ENCODE measurements around the gene KLHL8.

Gene KLHL8

DNA sequence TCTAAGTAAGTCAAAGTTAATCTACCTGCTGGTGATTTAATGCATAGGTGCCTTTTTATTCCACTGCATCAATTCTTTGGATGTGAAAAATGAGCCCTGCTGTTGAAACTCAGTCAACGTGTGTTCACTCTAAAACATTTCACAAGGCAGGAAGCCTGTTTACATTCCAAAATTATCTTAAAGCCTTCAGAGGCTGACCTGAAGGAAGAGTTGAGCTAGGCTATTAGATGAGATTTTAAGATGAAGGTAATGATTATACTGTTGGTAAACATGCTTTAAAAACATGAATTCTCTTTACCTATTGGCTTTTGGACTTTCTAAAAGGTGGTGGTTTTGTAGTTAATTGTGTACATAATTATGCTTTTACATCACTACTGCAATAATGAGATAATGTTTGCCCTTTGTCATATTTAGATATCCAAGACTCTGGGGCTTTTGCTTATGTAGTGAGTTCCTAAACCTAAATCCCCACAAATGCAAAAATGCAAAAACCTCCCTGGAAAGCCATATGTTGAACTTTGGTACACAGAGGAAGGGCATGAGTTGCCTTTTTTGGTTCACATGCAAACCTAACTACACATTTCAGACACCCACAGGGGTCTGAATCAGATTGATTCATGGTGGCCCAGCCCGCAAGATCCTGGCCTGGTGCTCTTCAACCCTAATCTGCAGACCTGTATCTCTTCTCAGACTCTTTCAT is 92.3 kb downstream of the KLHL8 start:
- Histone ChIP-seq H3K9me3 (ENCODE audit: control insufficient read depth in 1 of 2, low read length in 2 of 2) (no peaks in the 10 kb centered on the region), H3K27me3 (ENCODE audit: control insufficient read depth in 1 of 2, insufficient read depth in 2 of 2, low read length in 2 of 2) (no peaks in the 10 kb centered on the region), H3K4me1 (ENCODE audit: control insufficient read depth in 1 of 2, insufficient read depth in 2 of 2, low read length in 2 of 2) (no peaks in the 10 kb centered on the region), H3K9ac (ENCODE audit: low read depth in 1 of 2, low read length in 2 of 2) (no peak overlapping the region), H3K4me3 (ENCODE audit: low read depth in 1 of 2, low read length in 2 of 2) (no peak overlapping the region), H3K27ac (ENCODE audit: low read depth, low read length) (no peak overlapping the region), H3K36me3 (ENCODE audit: control insufficient read depth in 1 of 2, insufficient read depth in 2 of 2, low read length in 2 of 2) (peaks cover 62 to 84% of the 10 kb centered on the region in 2 donors)

DNA sequence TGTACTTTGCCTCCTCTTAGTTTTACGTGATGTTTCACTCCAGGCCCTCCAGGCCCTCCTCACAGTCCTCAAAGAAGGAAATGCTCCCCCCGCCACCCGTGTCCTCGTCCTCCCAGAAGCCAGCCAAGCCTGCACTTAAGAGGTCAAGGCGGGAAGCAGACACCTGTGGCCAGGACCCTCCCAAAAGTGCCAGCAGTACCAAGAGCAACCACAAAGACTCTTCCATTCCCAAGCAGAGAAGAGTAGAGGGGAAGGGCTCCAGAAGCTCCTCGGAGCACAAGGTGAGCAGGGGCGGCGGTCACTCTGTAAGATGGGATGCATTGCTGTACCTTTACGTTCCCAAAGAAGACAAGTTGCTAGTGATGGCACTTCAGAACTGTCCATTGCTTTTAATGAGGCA is 94.4 kb downstream of the KLHL8 start:
- H3K27me3 ChIP-seq (ENCODE audit: control insufficient read depth in 1 of 2, insufficient read depth in 2 of 2, low read length in 2 of 2): no peaks in the 10 kb centered on the region
- H3K27ac ChIP-seq (ENCODE audit: low read depth, low read length): no peak overlapping the region
- peaks cover 3 to 4% of the 10 kb centered on the region in 2 donors for H3K4me1 ChIP-seq (ENCODE audit: control insufficient read depth in 1 of 2, insufficient read depth in 2 of 2, low read length in 2 of 2)
- H3K36me3 ChIP-seq (ENCODE audit: control insufficient read depth in 1 of 2, insufficient read depth in 2 of 2, low read length in 2 of 2): peaks cover 47 to 69% of the 10 kb centered on the region in 2 donors
- no peak overlapping the region for H3K4me3 ChIP-seq (ENCODE audit: low read depth in 1 of 2, low read length in 2 of 2)
- H3K9me3 ChIP-seq (ENCODE audit: control insufficient read depth in 1 of 2, low read length in 2 of 2): no peaks in the 10 kb centered on the region
- H3K9ac ChIP-seq (ENCODE audit: low read depth in 1 of 2, low read length in 2 of 2): no peak overlapping the region

DNA sequence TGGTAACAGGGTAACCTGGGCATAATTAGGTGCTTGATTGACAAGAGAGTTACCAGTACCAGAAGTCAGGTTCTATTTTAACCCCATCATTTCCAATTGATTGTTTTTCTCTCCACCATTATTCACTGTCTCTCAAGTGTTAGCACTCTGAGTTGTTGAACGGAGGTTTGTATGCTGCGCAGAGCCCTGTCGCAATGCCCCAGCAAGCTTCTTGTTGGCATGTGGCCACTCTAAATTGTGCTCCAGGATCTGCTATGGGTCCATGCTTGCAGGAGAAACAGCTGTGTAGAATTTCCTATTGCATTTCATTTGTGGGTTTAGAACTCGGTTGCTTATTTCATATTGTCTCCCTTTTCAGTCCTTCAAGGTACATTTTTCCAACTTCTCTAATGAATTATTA is 98.2 kb downstream of the KLHL8 start:
- H3K27ac ChIP-seq (ENCODE audit: low read depth, low read length): no peak overlapping the region
- no peaks in the 10 kb centered on the region for H3K27me3 ChIP-seq (ENCODE audit: control insufficient read depth in 1 of 2, insufficient read depth in 2 of 2, low read length in 2 of 2)
- no peak overlapping the region for H3K9ac ChIP-seq (ENCODE audit: low read depth in 1 of 2, low read length in 2 of 2)
- no peak overlapping the region for H3K4me3 ChIP-seq (ENCODE audit: low read depth in 1 of 2, low read length in 2 of 2)
- peaks cover 25 to 66% of the 10 kb centered on the region in 2 donors for H3K36me3 ChIP-seq (ENCODE audit: control insufficient read depth in 1 of 2, insufficient read depth in 2 of 2, low read length in 2 of 2)
- peaks cover 11% of the 10 kb centered on the region in 2 donors for H3K4me1 ChIP-seq (ENCODE audit: control insufficient read depth in 1 of 2, insufficient read depth in 2 of 2, low read length in 2 of 2)
- no peaks in the 10 kb centered on the region for H3K9me3 ChIP-seq (ENCODE audit: control insufficient read depth in 1 of 2, low read length in 2 of 2)

DNA sequence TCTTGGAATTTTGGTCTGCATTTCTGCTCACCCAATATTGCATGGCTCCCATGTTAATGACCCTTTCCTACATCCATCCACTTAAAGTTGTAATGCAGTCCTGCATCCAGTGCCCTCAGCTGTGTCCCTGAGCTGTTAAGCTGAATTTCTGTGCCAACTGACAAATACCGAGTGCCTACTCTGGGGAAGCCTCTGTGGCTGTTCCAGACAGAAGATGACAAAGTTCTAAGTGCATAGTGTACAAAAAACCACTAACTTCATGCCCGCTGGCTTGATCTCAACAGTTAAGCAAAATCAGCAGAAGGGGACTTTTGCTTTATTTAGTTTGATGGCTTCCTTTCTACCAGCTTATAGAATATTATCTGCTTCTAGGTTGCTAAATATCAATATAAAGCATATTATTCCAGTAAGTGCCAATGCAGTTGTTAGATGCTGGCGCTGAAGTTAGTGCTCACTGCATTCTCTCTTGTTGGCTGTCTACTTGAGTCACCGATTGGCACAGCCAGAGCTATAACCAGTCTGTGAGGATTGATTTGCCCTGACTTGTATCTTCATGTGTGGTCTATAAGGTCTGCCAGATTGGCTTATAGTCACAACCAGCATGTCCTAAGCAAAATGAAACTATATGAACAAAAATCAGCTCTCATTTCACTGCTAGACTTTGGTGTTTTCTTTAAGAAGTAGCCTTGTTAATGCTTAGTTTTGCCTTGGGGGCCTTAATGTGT is 98.9 kb downstream of the KLHL8 start:
- H3K27ac ChIP-seq (ENCODE audit: low read depth, low read length): no peak overlapping the region
- no peak overlapping the region for H3K9ac ChIP-seq (ENCODE audit: low read depth in 1 of 2, low read length in 2 of 2)
- H3K4me1 ChIP-seq (ENCODE audit: control insufficient read depth in 1 of 2, insufficient read depth in 2 of 2, low read length in 2 of 2): peaks cover 11% of the 10 kb centered on the region in 2 donors
- no peaks in the 10 kb centered on the region for H3K9me3 ChIP-seq (ENCODE audit: control insufficient read depth in 1 of 2, low read length in 2 of 2)
- peaks cover 29 to 68% of the 10 kb centered on the region in 2 donors for H3K36me3 ChIP-seq (ENCODE audit: control insufficient read depth in 1 of 2, insufficient read depth in 2 of 2, low read length in 2 of 2)
- H3K4me3 ChIP-seq (ENCODE audit: low read depth in 1 of 2, low read length in 2 of 2): no peak overlapping the region
- H3K27me3 ChIP-seq (ENCODE audit: control insufficient read depth in 1 of 2, insufficient read depth in 2 of 2, low read length in 2 of 2): no peaks in the 10 kb centered on the region

DNA sequence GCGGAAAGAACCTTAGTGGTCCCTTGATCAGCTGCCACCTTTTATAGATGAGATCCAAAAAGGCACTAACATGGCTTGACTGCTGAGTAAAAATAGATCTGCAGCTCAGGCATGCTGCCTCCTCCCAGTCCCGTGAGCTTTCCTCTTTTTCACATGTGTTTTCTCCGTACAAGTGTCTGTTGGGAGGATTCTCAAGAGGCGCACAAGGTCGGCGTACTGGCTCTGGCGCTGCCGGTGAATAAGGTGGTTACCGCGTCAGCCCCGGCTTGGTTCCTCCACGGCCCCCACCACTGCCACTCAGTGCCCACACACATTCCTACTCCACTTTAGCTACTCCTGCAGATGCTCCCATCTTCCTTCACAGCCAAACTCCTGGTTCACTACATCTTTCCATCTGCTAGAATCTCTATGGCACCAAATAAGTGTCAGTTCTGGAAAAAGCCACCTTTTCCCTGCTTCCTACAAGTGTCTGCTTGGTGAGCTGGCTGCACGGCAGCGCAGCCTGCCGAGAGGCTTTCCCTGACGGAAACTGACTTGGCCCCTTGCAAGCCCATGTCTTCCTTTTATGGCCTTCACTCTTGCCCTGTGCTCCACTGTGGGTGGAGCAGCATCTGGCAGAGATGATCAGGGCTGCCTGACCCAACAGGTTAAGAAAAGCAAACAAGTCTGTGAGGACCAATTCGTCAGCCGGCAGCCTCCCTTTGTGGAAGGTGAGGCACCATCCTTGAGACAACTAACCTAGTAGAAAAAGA is 99.8 kb downstream of the KLHL8 start:
- H3K9ac ChIP-seq (ENCODE audit: low read depth in 1 of 2, low read length in 2 of 2): no peak overlapping the region
- peaks cover 11% of the 10 kb centered on the region in 2 donors for H3K4me1 ChIP-seq (ENCODE audit: control insufficient read depth in 1 of 2, insufficient read depth in 2 of 2, low read length in 2 of 2)
- H3K9me3 ChIP-seq (ENCODE audit: control insufficient read depth in 1 of 2, low read length in 2 of 2): no peaks in the 10 kb centered on the region
- H3K4me3 ChIP-seq (ENCODE audit: low read depth in 1 of 2, low read length in 2 of 2): no peak overlapping the region
- no peaks in the 10 kb centered on the region for H3K27me3 ChIP-seq (ENCODE audit: control insufficient read depth in 1 of 2, insufficient read depth in 2 of 2, low read length in 2 of 2)
- no peak overlapping the region for H3K27ac ChIP-seq (ENCODE audit: low read depth, low read length)
- H3K36me3 ChIP-seq (ENCODE audit: control insufficient read depth in 1 of 2, insufficient read depth in 2 of 2, low read length in 2 of 2): peaks cover 23 to 68% of the 10 kb centered on the region in 2 donors

DNA sequence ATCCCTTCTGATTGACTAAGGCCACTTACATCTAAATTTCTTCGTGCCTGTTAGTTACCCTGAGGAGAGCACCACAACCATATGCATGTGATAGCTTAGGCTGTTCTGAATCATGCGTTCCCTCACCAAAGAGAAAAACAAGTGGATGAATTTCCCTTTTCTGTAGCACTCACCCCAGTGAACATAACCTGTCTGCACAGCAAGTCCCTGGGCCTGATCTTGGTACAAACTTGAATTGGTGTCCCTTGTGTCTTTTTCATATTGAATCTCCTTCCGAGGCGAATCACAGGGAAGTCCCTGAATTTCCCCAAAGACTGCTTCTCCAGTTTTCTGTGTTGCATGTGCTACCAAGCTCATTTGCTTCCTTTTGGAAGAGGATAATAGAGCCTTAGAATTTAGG is 100.4 kb downstream of the KLHL8 start:
- Histone ChIP-seq H3K27ac (ENCODE audit: low read depth, low read length) (no peak overlapping the region), H3K4me1 (ENCODE audit: control insufficient read depth in 1 of 2, insufficient read depth in 2 of 2, low read length in 2 of 2) (peaks cover 11% of the 10 kb centered on the region in 2 donors), H3K4me3 (ENCODE audit: low read depth in 1 of 2, low read length in 2 of 2) (no peak overlapping the region), H3K27me3 (ENCODE audit: control insufficient read depth in 1 of 2, insufficient read depth in 2 of 2, low read length in 2 of 2) (no peaks in the 10 kb centered on the region), H3K9me3 (ENCODE audit: control insufficient read depth in 1 of 2, low read length in 2 of 2) (no peaks in the 10 kb centered on the region), H3K36me3 (ENCODE audit: control insufficient read depth in 1 of 2, insufficient read depth in 2 of 2, low read length in 2 of 2) (peaks cover 20 to 68% of the 10 kb centered on the region in 2 donors), H3K9ac (ENCODE audit: low read depth in 1 of 2, low read length in 2 of 2) (no peak overlapping the region)

DNA sequence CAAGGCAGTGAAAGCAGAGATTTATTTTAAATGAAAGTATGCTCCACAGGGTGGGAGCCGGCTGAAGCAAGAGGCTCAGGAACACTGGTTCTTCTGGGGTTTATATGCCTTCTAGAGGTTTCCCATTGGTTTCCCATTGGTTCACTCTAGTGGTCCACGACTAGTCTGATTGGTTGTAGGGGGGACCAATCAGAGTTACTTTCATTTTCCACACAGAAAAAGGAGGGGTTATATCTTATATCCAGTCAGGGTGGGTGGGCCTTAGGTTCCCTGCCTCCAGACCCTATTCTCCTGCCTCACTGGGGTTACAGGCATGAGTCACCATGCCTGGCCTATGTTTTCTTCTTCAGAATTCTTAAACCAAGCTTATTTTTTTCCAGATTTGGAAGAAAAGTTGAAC is 101.6 kb downstream of the KLHL8 start:
- peaks cover 20 to 66% of the 10 kb centered on the region in 2 donors for H3K36me3 ChIP-seq (ENCODE audit: control insufficient read depth in 1 of 2, insufficient read depth in 2 of 2, low read length in 2 of 2)
- H3K27me3 ChIP-seq (ENCODE audit: control insufficient read depth in 1 of 2, insufficient read depth in 2 of 2, low read length in 2 of 2): no peaks in the 10 kb centered on the region
- H3K4me1 ChIP-seq (ENCODE audit: control insufficient read depth in 1 of 2, insufficient read depth in 2 of 2, low read length in 2 of 2): peaks cover 11% of the 10 kb centered on the region in 2 donors
- H3K9ac ChIP-seq (ENCODE audit: low read depth in 1 of 2, low read length in 2 of 2): no peak overlapping the region
- H3K27ac ChIP-seq (ENCODE audit: low read depth, low read length): no peak overlapping the region
- H3K4me3 ChIP-seq (ENCODE audit: low read depth in 1 of 2, low read length in 2 of 2): no peak overlapping the region
- H3K9me3 ChIP-seq (ENCODE audit: control insufficient read depth in 1 of 2, low read length in 2 of 2): no peaks in the 10 kb centered on the region

DNA sequence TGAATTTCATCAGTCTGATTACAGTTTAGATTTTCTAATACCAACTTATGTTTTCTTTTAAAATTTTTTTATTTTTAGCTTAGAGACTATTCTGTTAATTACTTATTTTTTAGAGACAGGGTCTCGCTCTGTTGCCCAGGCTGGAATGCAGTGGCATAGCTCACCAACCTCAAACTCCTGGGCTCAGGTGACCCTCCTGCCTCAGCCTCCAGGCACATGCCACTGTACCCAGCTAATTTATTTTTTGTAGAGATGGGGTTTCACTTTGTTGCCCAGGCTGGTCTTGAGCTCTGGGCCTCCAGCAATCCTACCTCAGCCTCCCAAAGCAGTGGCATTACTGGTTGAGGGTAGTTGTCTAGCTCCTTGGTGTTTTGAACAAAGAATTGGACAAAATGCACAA is 102.0 kb downstream of the KLHL8 start:
- Histone ChIP-seq H3K4me3 (ENCODE audit: low read depth in 1 of 2, low read length in 2 of 2) (no peak overlapping the region), H3K9ac (ENCODE audit: low read depth in 1 of 2, low read length in 2 of 2) (no peak overlapping the region), H3K27me3 (ENCODE audit: control insufficient read depth in 1 of 2, insufficient read depth in 2 of 2, low read length in 2 of 2) (no peaks in the 10 kb centered on the region), H3K27ac (ENCODE audit: low read depth, low read length) (no peak overlapping the region), H3K4me1 (ENCODE audit: control insufficient read depth in 1 of 2, insufficient read depth in 2 of 2, low read length in 2 of 2) (peaks cover 11% of the 10 kb centered on the region in 2 donors), H3K9me3 (ENCODE audit: control insufficient read depth in 1 of 2, low read length in 2 of 2) (no peaks in the 10 kb centered on the region), H3K36me3 (ENCODE audit: control insufficient read depth in 1 of 2, insufficient read depth in 2 of 2, low read length in 2 of 2) (peaks cover 20 to 68% of the 10 kb centered on the region in 2 donors)

DNA sequence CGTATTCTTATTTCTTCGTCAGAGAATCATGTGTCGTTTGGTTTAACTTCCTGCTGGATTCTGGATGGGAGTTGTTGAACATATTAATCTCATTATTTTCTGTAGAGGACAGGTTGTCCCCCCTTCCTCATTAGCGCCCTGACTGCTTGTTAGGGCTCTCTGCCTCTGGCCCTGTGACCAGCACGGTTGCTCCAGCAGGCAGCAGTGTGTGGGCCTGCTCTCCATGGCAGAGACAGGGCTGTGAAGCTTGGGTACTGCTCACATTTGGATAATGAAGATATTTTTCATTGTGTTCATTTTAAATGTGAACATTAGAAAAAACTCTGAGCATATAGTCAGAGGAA is 102.7 kb downstream of the KLHL8 start:
- H3K4me1 ChIP-seq (ENCODE audit: control insufficient read depth in 1 of 2, insufficient read depth in 2 of 2, low read length in 2 of 2): peaks cover 11% of the 10 kb centered on the region in 2 donors
- H3K9me3 ChIP-seq (ENCODE audit: control insufficient read depth in 1 of 2, low read length in 2 of 2): no peaks in the 10 kb centered on the region
- peak overlapping the region; percentile 1 for H3K27ac ChIP-seq (ENCODE audit: low read depth, low read length)
- peaks cover 20 to 75% of the 10 kb centered on the region in 2 donors for H3K36me3 ChIP-seq (ENCODE audit: control insufficient read depth in 1 of 2, insufficient read depth in 2 of 2, low read length in 2 of 2)
- H3K9ac ChIP-seq (ENCODE audit: low read depth in 1 of 2, low read length in 2 of 2): no peak overlapping the region
- no peaks in the 10 kb centered on the region for H3K27me3 ChIP-seq (ENCODE audit: control insufficient read depth in 1 of 2, insufficient read depth in 2 of 2, low read length in 2 of 2)
- no peak overlapping the region for H3K4me3 ChIP-seq (ENCODE audit: low read depth in 1 of 2, low read length in 2 of 2)
